Osteoblast (primary cell): ENCODE data around the gene KIAA0232. TPM values are rescaled to one million over a fixed set of nuclear protein-coding genes. Genes with fewer than 3 reads are reported as not detected.

Source experiments
- DNase-seq: peaks from one replicate; pipeline ENCODE4 v3.0.0; 2011; ENCODE audit warnings: low spot score, mixed read lengths; ENCODE audit not compliant: insufficient read length; ENCODE audit errors: missing footprints
- H2AFZ ChIP-seq: 2 replicates; pipeline ENCODE4 v1.6.0; 2011; ENCODE audit warnings: mild to moderate bottlenecking, low read length
- H3K27ac ChIP-seq: 2 replicates; pipeline ENCODE4 v1.5.1; 2011; ENCODE audit warnings: mild to moderate bottlenecking, low read depth, low read length, moderate library complexity
- H3K27me3 ChIP-seq: 2 replicates; pipeline ENCODE4 v1.6.0; 2012; ENCODE audit warnings: mild to moderate bottlenecking, control low read depth, inconsistent platforms, low read length, moderate library complexity; ENCODE audit not compliant: insufficient read depth
- H3K36me3 ChIP-seq: 2 replicates; pipeline ENCODE4 v1.5.1; 2011; ENCODE audit warnings: mild to moderate bottlenecking, low read length, control low read depth, moderate library complexity; ENCODE audit not compliant: insufficient read depth
- H3K4me1 ChIP-seq: 2 replicates; pipeline ENCODE4 v1.5.1; 2011; ENCODE audit warnings: mild to moderate bottlenecking, low read length, control low read depth, moderate library complexity; ENCODE audit not compliant: insufficient read depth
- H3K4me2 ChIP-seq: 2 replicates; pipeline ENCODE4 v1.6.0; 2011; ENCODE audit warnings: mild to moderate bottlenecking, low read length; ENCODE audit not compliant: insufficient read depth
- H3K4me3 ChIP-seq: fragments of 200-600 bp; sonication (generic); 3 replicates; pipeline ENCODE4 v1.5.1; 2012; ENCODE audit warnings: mild to moderate bottlenecking, low read length, inconsistent platforms; ENCODE audit not compliant: insufficient read depth
- H3K79me2 ChIP-seq: 2 replicates; pipeline ENCODE4 v1.6.0; 2012; ENCODE audit warnings: mild to moderate bottlenecking, low read length, control low read depth, inconsistent platforms; ENCODE audit not compliant: insufficient read depth
- H3K9me3 ChIP-seq: 2 replicates; pipeline ENCODE4 v1.5.1; 2011; ENCODE audit warnings: low read depth, low read length, control low read depth
- H4K20me1 ChIP-seq: 2 replicates; pipeline ENCODE4 v1.6.0; 2012; ENCODE audit warnings: mild to moderate bottlenecking, low read length, control low read depth; ENCODE audit not compliant: insufficient read depth
- total RNA-seq: library from RNA; depleted of rRNA; stranded (reverse); fragments of >200 nt; gene quantifications from 2 replicates; pipeline ENCODE4 v1.2.3, GENCODE V29; 2012
- TF ChIP-seq, protein P1 (sequence below): IDR thresholded peaks from 2 replicates; pipeline ENCODE4 v1.5.1; 2011; ENCODE audit warnings: mild to moderate bottlenecking, low read depth, low read length, moderate library complexity; ENCODE audit errors: extremely low read depth

The KIAA0232 gene
- total RNA-seq, 1 donor, result 23.9 TPM

DNA sequence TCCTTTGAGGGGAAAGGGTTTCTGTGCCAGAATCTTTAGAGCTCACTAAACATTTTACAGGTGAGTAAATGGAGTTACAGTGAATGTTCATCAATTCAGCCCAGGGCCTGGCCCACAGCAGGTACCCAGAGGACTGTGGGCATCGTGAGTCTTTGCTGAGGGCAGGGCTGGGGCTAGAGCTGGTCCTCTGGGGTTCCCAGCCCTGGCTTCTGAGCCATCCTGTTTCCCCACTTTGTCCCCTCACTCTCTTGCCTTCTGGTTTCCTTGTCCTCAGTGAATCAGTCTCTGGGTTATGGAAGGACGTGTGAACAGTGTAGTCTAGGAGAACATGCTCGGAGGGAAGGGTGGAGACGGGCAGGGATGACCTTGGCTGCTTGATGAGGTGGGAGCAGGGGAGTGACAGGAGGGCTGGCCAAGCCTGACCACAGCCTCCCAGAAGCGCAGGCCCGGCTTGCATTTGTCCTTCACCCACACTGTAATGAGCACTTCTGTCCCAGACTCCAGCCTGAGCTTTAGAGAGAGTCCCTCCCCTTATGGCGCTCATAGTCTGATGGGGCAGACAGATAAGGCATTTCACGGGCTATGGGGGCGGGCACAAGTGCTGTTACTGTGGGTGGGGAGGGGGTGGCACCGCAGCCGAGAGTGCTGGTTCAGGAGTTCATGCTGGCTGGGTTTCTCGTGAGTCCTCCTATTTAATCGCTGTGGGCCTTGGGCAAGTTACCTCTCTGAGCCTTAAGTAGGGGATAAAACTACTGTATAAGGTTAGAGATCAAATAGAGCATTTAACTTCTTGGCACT lies 144.4 kb downstream of the KIAA0232 start:
- Histone ChIP-seq H4K20me1 (peaks cover 26% of the 10 kb centered on the region), H3K4me1 (no peaks in the 10 kb centered on the region), H3K4me2 (no peak overlapping the region), H2AFZ (peak overlapping the region; percentile 64), H3K27ac (no peak overlapping the region), H3K79me2 (peaks cover 14% of the 10 kb centered on the region), H3K9me3 (no peaks in the 10 kb centered on the region), H3K27me3 (no peaks in the 10 kb centered on the region), H3K36me3 (peaks cover 11% of the 10 kb centered on the region), H3K4me3 (no peak overlapping the region)
- DNase-seq, result peak; percentile 88
- TF ChIP-seq, protein P1, sequence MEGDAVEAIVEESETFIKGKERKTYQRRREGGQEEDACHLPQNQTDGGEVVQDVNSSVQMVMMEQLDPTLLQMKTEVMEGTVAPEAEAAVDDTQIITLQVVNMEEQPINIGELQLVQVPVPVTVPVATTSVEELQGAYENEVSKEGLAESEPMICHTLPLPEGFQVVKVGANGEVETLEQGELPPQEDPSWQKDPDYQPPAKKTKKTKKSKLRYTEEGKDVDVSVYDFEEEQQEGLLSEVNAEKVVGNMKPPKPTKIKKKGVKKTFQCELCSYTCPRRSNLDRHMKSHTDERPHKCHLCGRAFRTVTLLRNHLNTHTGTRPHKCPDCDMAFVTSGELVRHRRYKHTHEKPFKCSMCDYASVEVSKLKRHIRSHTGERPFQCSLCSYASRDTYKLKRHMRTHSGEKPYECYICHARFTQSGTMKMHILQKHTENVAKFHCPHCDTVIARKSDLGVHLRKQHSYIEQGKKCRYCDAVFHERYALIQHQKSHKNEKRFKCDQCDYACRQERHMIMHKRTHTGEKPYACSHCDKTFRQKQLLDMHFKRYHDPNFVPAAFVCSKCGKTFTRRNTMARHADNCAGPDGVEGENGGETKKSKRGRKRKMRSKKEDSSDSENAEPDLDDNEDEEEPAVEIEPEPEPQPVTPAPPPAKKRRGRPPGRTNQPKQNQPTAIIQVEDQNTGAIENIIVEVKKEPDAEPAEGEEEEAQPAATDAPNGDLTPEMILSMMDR, result no peak

DNA sequence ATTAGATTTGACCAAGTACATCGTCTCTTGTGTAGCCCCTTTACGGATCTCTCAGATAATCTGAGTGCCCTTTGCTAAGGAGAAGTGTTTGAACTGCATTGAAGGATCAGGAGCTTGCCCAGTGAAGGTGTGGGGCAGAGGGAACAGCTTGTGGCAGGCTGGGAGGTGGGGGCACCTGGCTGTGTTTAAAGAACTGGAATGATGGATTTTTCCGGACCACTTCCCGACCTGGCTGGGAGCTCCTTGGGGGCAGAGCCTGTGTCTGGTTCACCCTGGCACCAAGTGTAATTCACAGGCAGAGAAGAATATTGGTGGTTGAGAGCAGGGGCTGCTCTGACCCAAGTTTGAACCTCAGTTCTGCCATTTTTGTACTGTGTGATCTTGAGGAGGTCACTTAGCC lies 145.6 kb downstream of the KIAA0232 start:
- H2AFZ ChIP-seq, result no peak overlapping the region
- H3K79me2 ChIP-seq, result peaks cover 14% of the 10 kb centered on the region
- H3K4me1 ChIP-seq, result no peaks in the 10 kb centered on the region
- H3K4me2 ChIP-seq, result no peak overlapping the region
- no peak overlapping the region for H3K4me3 ChIP-seq
- no peak for DNase-seq
- TF ChIP-seq, protein P1, result no peak
- no peaks in the 10 kb centered on the region for H3K27me3 ChIP-seq
- H3K27ac ChIP-seq, result no peak overlapping the region
- no peaks in the 10 kb centered on the region for H3K9me3 ChIP-seq
- H3K36me3 ChIP-seq, result peaks cover 11% of the 10 kb centered on the region
- peaks cover 28% of the 10 kb centered on the region for H4K20me1 ChIP-seq

DNA sequence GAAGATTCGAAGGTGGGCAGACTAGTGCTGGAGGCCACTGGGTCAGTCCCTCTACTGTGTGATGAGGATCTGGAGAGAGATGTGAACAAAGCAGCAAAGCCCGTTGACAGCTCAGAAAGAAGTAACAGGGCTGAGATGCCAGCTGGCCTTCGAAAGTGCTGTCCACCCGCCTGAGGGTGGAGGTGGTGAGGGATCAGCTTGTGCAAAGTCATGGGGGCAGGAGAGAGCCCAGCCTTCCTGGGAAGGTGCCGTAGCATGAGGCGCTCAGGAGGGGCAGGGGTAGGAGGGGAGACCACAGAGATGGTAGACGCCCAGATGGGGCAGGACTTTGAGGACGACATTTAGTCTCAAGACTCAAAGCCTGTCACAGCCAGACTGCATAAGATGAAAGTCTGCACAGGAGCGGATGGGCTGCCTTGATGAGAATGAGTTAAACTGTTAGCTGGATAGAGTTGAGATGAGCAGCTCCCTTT lies 146.8 kb downstream of the KIAA0232 start:
- H2AFZ ChIP-seq, result no peak overlapping the region
- TF ChIP-seq, protein P1, result no peak
- H3K27me3 ChIP-seq, result no peaks in the 10 kb centered on the region
- peak; percentile 73 for DNase-seq
- H3K4me1 ChIP-seq, result no peaks in the 10 kb centered on the region
- H3K79me2 ChIP-seq, result peaks cover 14% of the 10 kb centered on the region
- H3K4me2 ChIP-seq, result no peak overlapping the region
- H3K4me3 ChIP-seq, result no peak overlapping the region
- no peak overlapping the region for H3K27ac ChIP-seq
- no peaks in the 10 kb centered on the region for H3K9me3 ChIP-seq
- peaks cover 28% of the 10 kb centered on the region for H4K20me1 ChIP-seq
- H3K36me3 ChIP-seq, result peaks cover 4% of the 10 kb centered on the region

DNA sequence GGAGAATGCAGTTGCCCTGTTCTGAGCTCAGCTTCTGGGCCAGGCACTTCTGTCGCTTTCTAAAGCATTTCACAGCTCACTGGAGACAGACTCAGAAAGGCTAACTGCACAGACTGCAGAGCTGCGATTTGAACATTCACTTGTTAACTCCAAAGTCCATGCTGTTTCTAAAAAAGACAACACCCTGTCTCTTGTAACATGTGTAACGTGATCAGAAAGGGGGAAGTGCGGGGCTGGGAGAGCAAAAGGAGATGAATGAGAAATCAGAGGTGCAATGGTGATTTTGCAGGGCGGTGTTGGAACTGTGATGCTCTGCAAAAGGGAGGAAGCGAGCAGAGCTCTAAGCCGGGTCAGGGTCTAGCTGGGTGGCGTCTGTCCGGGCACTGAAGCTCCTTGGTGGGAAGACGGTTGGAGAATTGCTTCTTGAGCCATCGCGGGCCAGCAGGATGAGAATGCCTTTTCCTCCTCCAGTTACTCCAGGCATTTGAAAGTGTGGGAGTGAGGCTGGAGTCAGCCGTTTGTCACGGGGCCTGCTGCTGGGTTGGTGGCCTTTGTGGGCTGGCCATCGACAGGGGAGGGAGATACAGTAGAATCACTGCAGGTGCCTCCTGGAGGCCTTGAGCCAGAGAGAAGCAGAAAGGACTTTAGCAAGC lies 147.4 kb downstream of the KIAA0232 start:
- Histone ChIP-seq H3K4me1 (no peaks in the 10 kb centered on the region), H3K27ac (no peak overlapping the region), H3K4me3 (no peak overlapping the region), H3K27me3 (no peaks in the 10 kb centered on the region), H3K4me2 (no peak overlapping the region), H3K9me3 (no peaks in the 10 kb centered on the region), H3K79me2 (peaks cover 14% of the 10 kb centered on the region), H3K36me3 (no peaks in the 10 kb centered on the region), H4K20me1 (peaks cover 28% of the 10 kb centered on the region), H2AFZ (no peak overlapping the region)
- TF ChIP-seq, protein P1, result no peak
- DNase-seq, result peak; percentile 79
